CD4-positive, alpha-beta T cell treated with Interleukin-17A for 4 hours (primary cell): ENCODE measurements around the gene DIAPH1.

Experiments used
- DNase-seq: peaks from one replicate; pipeline ENCODE4 v3.0.0-alpha.2; 2020; ENCODE audit warnings: mixed read lengths

Gene DIAPH1

GRCh38 chr5:141496038-141496437 lies 122.8 kb downstream of the DIAPH1 start:
- DNase-seq: no peak

GRCh38 chr5:141495453-141495811 lies 123.4 kb downstream of the DIAPH1 start:
- no peak for DNase-seq

- no peak for DNase-seq
Observed at GRCh38 chr5:141494761-141495452, 123.9 kb downstream of the DIAPH1 start.

- DNase-seq: no peak
Observed at GRCh38 chr5:141493500-141494422, 125.0 kb downstream of the DIAPH1 start.

GRCh38 chr5:141492168-141492885 lies 126.5 kb downstream of the DIAPH1 start:
- DNase-seq: no peak

GRCh38 chr5:141491323-141492167 lies 127.3 kb downstream of the DIAPH1 start:
- no peak for DNase-seq

GRCh38 chr5:141490771-141491170 lies 128.0 kb downstream of the DIAPH1 start:
- no peak for DNase-seq

- no peak for DNase-seq
Observed at GRCh38 chr5:141490271-141490670, 128.5 kb downstream of the DIAPH1 start.

GRCh38 chr5:141489841-141490240 lies 129.0 kb downstream of the DIAPH1 start:
- DNase-seq: no peak

GRCh38 chr5:141488591-141489561 lies 129.9 kb downstream of the DIAPH1 start, which contains the start of gene PCDHGC5:
Gene PCDHGC5, plus strand, starts transcription at chr5:141489081. Its CDS starts 160 bp downstream, at chr5:141489241.
- DNase-seq: no peak

GRCh38 chr5:141487131-141487530 lies 131.7 kb downstream of the DIAPH1 start:
- no peak for DNase-seq

GRCh38 chr5:141486091-141486490 lies 132.7 kb downstream of the DIAPH1 start:
- DNase-seq: no peak

- no peak for DNase-seq
Observed at GRCh38 chr5:141485321-141486055, 133.3 kb downstream of the DIAPH1 start.

- no peak for DNase-seq
Observed at GRCh38 chr5:141484641-141485311, 134.0 kb downstream of the DIAPH1 start, which contains the start of gene PCDHGC4. Gene PCDHGC4, plus strand, starts transcription at chr5:141485030. Its CDS starts 144 bp downstream, at chr5:141485174.

- no peak for DNase-seq
Observed at GRCh38 chr5:141484310-141484640, 134.5 kb downstream of the DIAPH1 start.

- no peak for DNase-seq
Observed at GRCh38 chr5:141483902-141484301, 134.9 kb downstream of the DIAPH1 start.

GRCh38 chr5:141479776-141480175 lies 139.0 kb downstream of the DIAPH1 start:
- DNase-seq: no peak

GRCh38 chr5:141478321-141478945 lies 140.4 kb downstream of the DIAPH1 start:
- DNase-seq: no peak

GRCh38 chr5:141477815-141478214 lies 141.0 kb downstream of the DIAPH1 start:
- DNase-seq: no peak
